Panc1 (cell line): ENCODE results near the gene PTGDS.

Experiments
- TCF7L2 ChIP-seq: IDR thresholded peaks from 2 replicates; pipeline ENCODE4 v1.6.1; 2011; ENCODE audit warnings: mild to moderate bottlenecking, low read depth, low read length, inconsistent platforms
- TF ChIP-seq, protein P1 (sequence below): fragments of 450-650 bp; IDR thresholded peaks from 2 replicates; pipeline ENCODE4 v1.5.1; 2017; ENCODE audit warnings: mild to moderate bottlenecking

DNA sequence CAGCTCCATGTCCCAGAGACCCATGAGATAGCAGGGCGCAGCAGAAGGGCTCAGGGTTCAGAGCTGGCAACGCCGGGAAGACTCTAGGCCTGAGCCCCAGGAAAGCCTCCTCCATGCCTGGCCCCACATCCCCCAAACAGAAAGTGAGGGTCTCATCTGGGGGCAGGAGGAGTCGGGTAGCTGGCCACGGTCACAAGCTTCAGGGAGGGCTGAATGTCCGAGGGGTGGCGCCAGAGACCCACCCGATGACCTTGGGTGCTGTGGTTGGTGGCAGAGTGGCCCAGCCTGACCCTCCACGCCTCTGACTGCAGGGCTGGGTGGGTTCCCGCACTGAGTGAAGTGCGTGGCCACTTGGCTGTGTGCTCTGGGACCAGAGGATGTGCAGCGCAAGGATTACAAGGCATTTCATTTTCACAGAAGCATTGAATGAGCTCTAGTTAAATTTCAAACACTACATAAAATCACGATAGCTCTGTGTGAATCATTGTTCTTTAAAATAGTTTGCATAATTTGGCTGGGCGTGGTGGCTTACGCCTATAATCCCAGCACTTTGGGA lies 29.3 kb upstream of the PTGDS start:
- TF ChIP-seq TCF7L2 = no peak
- TF ChIP-seq, protein P1, sequence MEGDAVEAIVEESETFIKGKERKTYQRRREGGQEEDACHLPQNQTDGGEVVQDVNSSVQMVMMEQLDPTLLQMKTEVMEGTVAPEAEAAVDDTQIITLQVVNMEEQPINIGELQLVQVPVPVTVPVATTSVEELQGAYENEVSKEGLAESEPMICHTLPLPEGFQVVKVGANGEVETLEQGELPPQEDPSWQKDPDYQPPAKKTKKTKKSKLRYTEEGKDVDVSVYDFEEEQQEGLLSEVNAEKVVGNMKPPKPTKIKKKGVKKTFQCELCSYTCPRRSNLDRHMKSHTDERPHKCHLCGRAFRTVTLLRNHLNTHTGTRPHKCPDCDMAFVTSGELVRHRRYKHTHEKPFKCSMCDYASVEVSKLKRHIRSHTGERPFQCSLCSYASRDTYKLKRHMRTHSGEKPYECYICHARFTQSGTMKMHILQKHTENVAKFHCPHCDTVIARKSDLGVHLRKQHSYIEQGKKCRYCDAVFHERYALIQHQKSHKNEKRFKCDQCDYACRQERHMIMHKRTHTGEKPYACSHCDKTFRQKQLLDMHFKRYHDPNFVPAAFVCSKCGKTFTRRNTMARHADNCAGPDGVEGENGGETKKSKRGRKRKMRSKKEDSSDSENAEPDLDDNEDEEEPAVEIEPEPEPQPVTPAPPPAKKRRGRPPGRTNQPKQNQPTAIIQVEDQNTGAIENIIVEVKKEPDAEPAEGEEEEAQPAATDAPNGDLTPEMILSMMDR = peak; percentile 83
